ENCODE results near the gene TRIM41. TPM values are rescaled to one million over a fixed set of nuclear protein-coding genes. Genes with fewer than 3 reads are reported as not detected.

Gene TRIM41
- total RNA-seq, 2 donors from 2014 or later: 22.2 to 41.1 TPM

DNA sequence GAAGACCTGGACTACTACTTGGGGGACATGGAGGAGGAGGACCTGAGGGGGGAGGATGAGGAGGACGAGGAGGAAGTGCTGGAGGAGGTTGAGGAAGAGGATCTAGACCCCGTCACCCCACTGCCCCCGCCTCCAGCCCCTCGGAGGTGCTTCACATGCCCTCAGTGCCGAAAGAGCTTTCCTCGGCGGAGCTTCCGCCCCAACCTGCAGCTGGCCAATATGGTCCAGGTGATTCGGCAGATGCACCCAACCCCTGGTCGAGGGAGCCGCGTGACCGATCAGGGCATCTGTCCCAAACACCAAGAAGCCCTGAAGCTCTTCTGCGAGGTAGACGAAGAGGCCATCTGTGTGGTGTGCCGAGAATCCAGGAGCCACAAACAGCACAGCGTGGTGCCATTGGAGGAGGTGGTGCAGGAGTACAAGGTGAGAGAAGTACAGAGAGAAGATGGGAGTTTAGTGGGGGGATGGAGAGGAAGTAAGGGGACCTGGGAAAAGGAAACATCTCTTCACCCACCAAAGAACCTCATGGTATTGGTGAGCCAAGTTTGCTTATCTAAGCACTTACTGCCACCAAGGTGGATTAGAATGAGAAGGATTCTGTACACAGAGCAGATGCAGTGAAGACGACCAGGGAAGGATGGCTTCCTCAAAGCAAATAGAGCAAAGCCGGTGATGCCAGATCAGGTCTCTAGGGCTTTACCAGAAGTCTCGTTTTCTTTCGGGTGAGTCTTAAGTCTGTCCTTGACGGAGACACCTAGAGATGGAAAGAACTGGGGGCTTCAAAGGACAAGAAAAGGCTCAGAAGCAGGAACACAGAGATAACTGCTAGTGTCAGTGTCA lies 1.5 kb downstream of the TRIM41 start:
- Histone ChIP-seq H3K9me3 (no peaks in the 10 kb centered on the region), H3K27ac (peak overlapping the region; percentile 97), H3K4me1 (no peaks in the 10 kb centered on the region), H3K9ac (ENCODE audit: low read depth in 2 of 2, low read length in 2 of 2) (peak overlapping the region; percentile 89 to 91), H3K27me3 (no peaks in the 10 kb centered on the region), H3K4me3 (peak overlapping the region; percentile 71), H3K36me3 (no peaks in the 10 kb centered on the region)
- no peak for DNase-seq
- TF ChIP-seq, protein P1, sequence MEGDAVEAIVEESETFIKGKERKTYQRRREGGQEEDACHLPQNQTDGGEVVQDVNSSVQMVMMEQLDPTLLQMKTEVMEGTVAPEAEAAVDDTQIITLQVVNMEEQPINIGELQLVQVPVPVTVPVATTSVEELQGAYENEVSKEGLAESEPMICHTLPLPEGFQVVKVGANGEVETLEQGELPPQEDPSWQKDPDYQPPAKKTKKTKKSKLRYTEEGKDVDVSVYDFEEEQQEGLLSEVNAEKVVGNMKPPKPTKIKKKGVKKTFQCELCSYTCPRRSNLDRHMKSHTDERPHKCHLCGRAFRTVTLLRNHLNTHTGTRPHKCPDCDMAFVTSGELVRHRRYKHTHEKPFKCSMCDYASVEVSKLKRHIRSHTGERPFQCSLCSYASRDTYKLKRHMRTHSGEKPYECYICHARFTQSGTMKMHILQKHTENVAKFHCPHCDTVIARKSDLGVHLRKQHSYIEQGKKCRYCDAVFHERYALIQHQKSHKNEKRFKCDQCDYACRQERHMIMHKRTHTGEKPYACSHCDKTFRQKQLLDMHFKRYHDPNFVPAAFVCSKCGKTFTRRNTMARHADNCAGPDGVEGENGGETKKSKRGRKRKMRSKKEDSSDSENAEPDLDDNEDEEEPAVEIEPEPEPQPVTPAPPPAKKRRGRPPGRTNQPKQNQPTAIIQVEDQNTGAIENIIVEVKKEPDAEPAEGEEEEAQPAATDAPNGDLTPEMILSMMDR (IDR thresholded peaks at IDR 0.05): no peak
- intact Hi-C loops (cut with DNase I): no loop called here

DNA sequence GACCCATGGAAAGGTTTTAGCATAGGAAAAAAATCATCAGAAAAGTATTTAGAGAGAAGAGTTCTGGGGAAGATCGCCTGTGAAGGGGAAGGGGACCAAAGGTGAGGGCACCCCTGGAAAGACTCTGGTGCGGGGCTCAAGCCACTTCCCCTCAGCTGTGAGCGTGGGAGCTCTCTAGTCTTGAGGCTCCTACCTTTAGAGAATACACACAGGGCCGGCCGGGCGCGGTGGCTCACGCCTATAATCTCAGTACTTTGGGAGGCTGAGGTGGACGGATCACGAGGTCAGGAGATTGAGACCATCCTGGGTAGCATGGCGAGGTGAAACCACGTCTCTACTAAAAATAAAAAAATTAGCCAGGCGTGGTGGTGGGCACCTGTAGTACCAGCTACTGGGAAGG lies 6.9 kb downstream of the TRIM41 start:
- intact Hi-C loops (cut with DNase I): no loop called here
- H3K9ac ChIP-seq (ENCODE audit: low read depth in 2 of 2, low read length in 2 of 2): no peak overlapping the region
- no peaks in the 10 kb centered on the region for H3K4me1 ChIP-seq
- H3K9me3 ChIP-seq: no peaks in the 10 kb centered on the region
- TF ChIP-seq, protein P1 (IDR thresholded peaks at IDR 0.05): no peak
- H3K36me3 ChIP-seq: no peaks in the 10 kb centered on the region
- no peak overlapping the region for H3K27ac ChIP-seq
- H3K4me3 ChIP-seq: no peak overlapping the region
- H3K27me3 ChIP-seq: no peaks in the 10 kb centered on the region
- DNase-seq: no peak

DNA sequence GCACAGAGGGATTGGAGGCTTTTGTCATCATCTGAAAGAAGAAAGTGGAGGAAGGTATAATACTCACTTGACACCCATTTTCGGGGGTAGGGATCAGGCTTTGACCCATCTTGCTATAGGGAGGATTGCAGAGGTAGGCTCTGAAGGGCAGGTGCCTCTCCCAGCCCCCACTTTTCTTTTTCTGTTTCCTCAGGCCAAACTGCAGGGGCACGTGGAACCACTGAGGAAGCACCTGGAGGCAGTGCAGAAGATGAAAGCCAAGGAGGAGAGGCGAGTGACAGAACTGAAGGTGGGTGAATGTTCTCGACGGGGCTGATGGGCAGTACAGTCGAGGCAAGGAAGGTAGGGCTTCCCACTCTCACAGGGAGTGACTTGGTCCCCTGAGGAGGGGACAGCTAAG lies 7.5 kb downstream of the TRIM41 start:
- intact Hi-C loops (cut with DNase I): no loop called here
- DNase-seq: no peak

DNA sequence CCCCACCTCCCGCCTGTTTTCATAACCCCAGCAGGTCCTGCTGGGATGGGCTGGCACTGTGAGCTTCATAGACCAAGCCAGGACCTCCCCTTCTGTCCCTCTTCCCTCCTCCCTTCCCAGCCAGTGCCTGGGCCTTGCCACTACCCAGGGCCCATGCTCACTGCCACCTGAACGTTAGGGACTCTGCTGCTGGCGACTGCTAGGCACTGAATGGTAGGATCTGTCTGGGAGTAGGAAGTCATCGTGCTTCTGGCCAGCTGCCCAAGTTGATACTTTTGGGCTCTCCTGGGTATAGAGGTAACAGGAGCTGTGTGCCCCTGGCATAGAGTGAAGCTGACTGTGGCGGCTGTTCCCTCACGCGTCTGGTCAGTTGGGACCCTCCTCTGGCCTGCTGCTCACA lies 8.4 kb downstream of the TRIM41 start:
- peaks cover 1% of the 10 kb centered on the region for H3K36me3 ChIP-seq
- TF ChIP-seq, protein P1 (IDR thresholded peaks at IDR 0.05): no peak

More for the DNA sequence above, 7.5 kb downstream of the TRIM41 start:
- no peaks in the 10 kb centered on the region for H3K36me3 ChIP-seq
- H3K27me3 ChIP-seq: no peaks in the 10 kb centered on the region
- H3K4me1 ChIP-seq: no peaks in the 10 kb centered on the region
- H3K9ac ChIP-seq (ENCODE audit: low read depth in 2 of 2, low read length in 2 of 2): no peak overlapping the region
- TF ChIP-seq, protein P1 (IDR thresholded peaks at IDR 0.05): no peak
- no peak overlapping the region for H3K4me3 ChIP-seq
- no peak overlapping the region for H3K27ac ChIP-seq
- no peaks in the 10 kb centered on the region for H3K9me3 ChIP-seq

DNA sequence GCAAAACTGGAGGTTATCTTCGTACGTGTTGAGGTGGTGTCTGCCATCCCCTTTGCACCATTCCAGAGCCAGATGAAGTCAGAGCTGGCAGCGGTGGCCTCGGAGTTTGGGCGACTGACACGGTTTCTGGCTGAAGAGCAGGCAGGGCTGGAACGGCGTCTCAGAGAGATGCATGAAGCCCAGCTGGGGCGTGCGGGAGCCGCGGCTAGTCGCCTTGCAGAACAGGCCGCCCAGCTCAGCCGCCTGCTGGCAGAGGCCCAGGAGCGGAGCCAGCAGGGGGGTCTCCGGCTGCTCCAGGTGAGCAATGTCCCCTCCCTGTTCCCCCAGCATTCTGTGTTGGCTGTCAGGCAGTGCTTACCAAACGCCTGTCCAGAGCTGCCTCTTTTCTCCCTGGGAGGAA lies 9.5 kb downstream of the TRIM41 start:
- no peak for DNase-seq

More for the DNA sequence above, 8.4 kb downstream of the TRIM41 start:
- Histone ChIP-seq H3K9ac (ENCODE audit: low read depth in 2 of 2, low read length in 2 of 2) (no peak overlapping the region), H3K27ac (no peak overlapping the region), H3K9me3 (no peaks in the 10 kb centered on the region), H3K27me3 (no peaks in the 10 kb centered on the region), H3K4me1 (no peaks in the 10 kb centered on the region), H3K4me3 (no peak overlapping the region)
- DNase-seq: no peak
- intact Hi-C loops (cut with DNase I): no loop called here

More for the DNA sequence above, 9.5 kb downstream of the TRIM41 start:
- intact Hi-C loops (cut with DNase I): no loop called here
- no peaks in the 10 kb centered on the region for H3K27me3 ChIP-seq
- no peak overlapping the region for H3K27ac ChIP-seq
- H3K4me3 ChIP-seq: no peak overlapping the region
- H3K9me3 ChIP-seq: no peaks in the 10 kb centered on the region
- TF ChIP-seq, protein P1 (IDR thresholded peaks at IDR 0.05): no peak
- no peaks in the 10 kb centered on the region for H3K4me1 ChIP-seq
- H3K36me3 ChIP-seq: peaks cover 13% of the 10 kb centered on the region
- no peak overlapping the region for H3K9ac ChIP-seq (ENCODE audit: low read depth in 2 of 2, low read length in 2 of 2)

Data from colonic mucosa (tissue), 4 donors.